Endothelial cell of umbilical vein (primary cell): ENCODE data around the gene SGK1. TPM values are rescaled to one million over a fixed set of nuclear protein-coding genes. Genes with fewer than 3 reads are reported as not detected.

Source experiments
- BruUV-seq: library from RNA; stranded (reverse); fragments of 400-500 nt; replicated peaks from 2 replicates; lab custom pipeline; 2021; lab: Mats Ljungman, UMichigan
- CTCF ChIA-PET: fragments of 300-600, 350-600 bp; sonication (Branson Sonifier 250); formaldehyde crosslinking; loops from one replicate; lab custom pipeline; 2021; ENCODE audit warnings: antibody characterized with exemption, inconsistent platforms; lab: Charles Lee
- POLR2A ChIA-PET: fragments of 300-600, 350-600 bp; sonication (Branson Sonifier 250); formaldehyde crosslinking; loops from one replicate; lab custom pipeline; 2021; ENCODE audit warnings: antibody characterized with exemption, inconsistent platforms; lab: Charles Lee
- DNase-seq: peaks from one replicate; pipeline ENCODE4 v3.0.0-alpha.2; 2011; ENCODE audit warnings: low read depth, low spot score
- FAIRE-seq: peaks from 2 replicates; lab custom pipeline; 2011; peaks lifted over from hg19 to GRCh38; lab: Jason Lieb, UNC
- H2AFZ ChIP-seq: 2 replicates; pipeline ENCODE4 v1.6.0; 2012; ENCODE audit warnings: low read depth, low read length, control low read depth, inconsistent platforms
- H3K27ac ChIP-seq: 2 replicates; pipeline ENCODE4 v1.5.1; 2011; ENCODE audit warnings: low read depth, mild to moderate bottlenecking, control low read depth, low read length, moderate library complexity; ENCODE audit not compliant: insufficient read depth
- H3K27me3 ChIP-seq, 2 experiments: 2 replicates each; pipeline versions ENCODE4 v1.6.0 to v1.6.1; 2011; ENCODE audit warnings: low read length in 2 of 2, mixed read lengths in 1 of 2; ENCODE audit not compliant: control insufficient read depth in 2 of 2, insufficient read depth in 2 of 2
- H3K36me3 ChIP-seq, 2 experiments: 2 replicates in 1 of 2; 3 replicates in 1 of 2; pipeline ENCODE4 v1.5.1; 2011; ENCODE audit warnings: low read length in 2 of 2, mild to moderate bottlenecking in 1 of 2, moderate library complexity in 1 of 2; ENCODE audit not compliant: control insufficient read depth in 2 of 2, insufficient read depth in 2 of 2; ENCODE audit errors: extremely low read depth in 1 of 2
- H3K4me1 ChIP-seq: 3 replicates; pipeline ENCODE4 v1.5.1; 2011; ENCODE audit warnings: mild to moderate bottlenecking, low read length; ENCODE audit not compliant: control insufficient read depth, insufficient read depth; ENCODE audit errors: extremely low read depth
- H3K4me2 ChIP-seq: 2 replicates; pipeline ENCODE4 v1.6.1; 2011; ENCODE audit warnings: low read length, control low read depth, mixed read lengths; ENCODE audit not compliant: insufficient read depth
- H3K4me3 ChIP-seq, 3 experiments: fragments of 200-600 bp in 1 of 3; sonication (generic), shearing (Covaris generic) in 1 of 3; replicated peaks in 1 of 3; 2 replicates each; pipeline ENCODE4 v1.5.1; 2011 to 2016; ENCODE audit warnings: control low read depth in 3 of 3, low read length in 3 of 3, mild to moderate bottlenecking in 2 of 3, inconsistent platforms in 1 of 3, low read depth in 1 of 3, moderate library complexity in 1 of 3; ENCODE audit not compliant: insufficient read depth in 1 of 3
- H3K79me2 ChIP-seq: 2 replicates; pipeline ENCODE4 v1.6.0; 2012; ENCODE audit warnings: low read length, inconsistent platforms; ENCODE audit not compliant: control insufficient read depth, insufficient read depth
- H3K9ac ChIP-seq: replicated peaks from 2 replicates; pipeline ENCODE3; 2011; ENCODE audit warnings: low read length, control low read depth; ENCODE audit not compliant: insufficient read depth; ENCODE audit errors: extremely low read depth
- H3K9me1 ChIP-seq: replicated peaks from 3 replicates; pipeline ENCODE4 v1.6.0; 2011; ENCODE audit warnings: mild to moderate bottlenecking, low read length; ENCODE audit not compliant: control insufficient read depth, insufficient read depth; ENCODE audit errors: extremely low read depth
- H3K9me3 ChIP-seq: replicated peaks from 2 replicates; pipeline ENCODE4 v1.5.1; 2012; ENCODE audit warnings: low read length, inconsistent platforms; ENCODE audit not compliant: control insufficient read depth, insufficient read depth
- H4K20me1 ChIP-seq: replicated peaks from 2 replicates; pipeline ENCODE3; 2011; ENCODE audit warnings: mild to moderate bottlenecking, low read length; ENCODE audit not compliant: control insufficient read depth, insufficient read depth; ENCODE audit errors: extremely low read depth
- CTCF ChIP-seq, 2 donors: IDR thresholded peaks; 1 replicate in 1 of 2; 2 replicates in 1 of 2; pipeline ENCODE4 v1.5.1; 2011; ENCODE audit warnings: low read length in 2 of 2, mild to moderate bottlenecking in 2 of 2, moderate library complexity in 2 of 2, control low read depth in 1 of 2, inconsistent platforms in 1 of 2, low read depth in 1 of 2; ENCODE audit not compliant: insufficient read depth in 1 of 2; ENCODE audit errors: extremely low read depth in 1 of 2
- EZH2 ChIP-seq: IDR thresholded peaks from 2 replicates; pipeline ENCODE4 v1.6.1; 2012; ENCODE audit warnings: borderline replicate concordance, low read depth, mild to moderate bottlenecking, moderate library complexity, low read length, inconsistent platforms; ENCODE audit not compliant: severe bottlenecking
- FOS ChIP-seq: IDR thresholded peaks from 2 replicates; pipeline ENCODE4 v1.6.1; 2011; ENCODE audit warnings: mild to moderate bottlenecking, low read length, moderate library complexity, borderline replicate concordance; ENCODE audit not compliant: insufficient read depth
- GATA2 ChIP-seq: IDR thresholded peaks from 2 replicates; pipeline ENCODE4 v1.7.0; 2011; ENCODE audit warnings: low read depth, mild to moderate bottlenecking, moderate library complexity, mixed read lengths, low read length; ENCODE audit not compliant: insufficient read length, insufficient read depth
- JUN ChIP-seq: IDR thresholded peaks from 2 replicates; pipeline ENCODE4 v1.6.1; 2011; ENCODE audit warnings: borderline replicate concordance, low read depth; ENCODE audit not compliant: insufficient read length, insufficient read depth
- MAX ChIP-seq: IDR thresholded peaks from 2 replicates; pipeline ENCODE4 v1.6.1; 2011; ENCODE audit not compliant: insufficient read depth, insufficient read length
- MYC ChIP-seq: IDR thresholded peaks from one replicate; pipeline ENCODE4 v1.6.1; 2011; ENCODE audit warnings: mild to moderate bottlenecking, low read depth, low read length
- POLR2A ChIP-seq: IDR thresholded peaks from 2 replicates; pipeline ENCODE4 v1.6.1; 2012; ENCODE audit warnings: low read depth, mild to moderate bottlenecking, control low read depth, low read length
- POLR2AphosphoS5 ChIP-seq: IDR thresholded peaks from 2 replicates; pipeline ENCODE4 v1.6.1; 2012; ENCODE audit warnings: low read depth, mild to moderate bottlenecking, control low read depth, low read length, moderate library complexity; ENCODE audit not compliant: insufficient read depth
- dilution Hi-C: fragments of 300-500 bp; cut with MboI; formaldehyde crosslinking; loops from one replicate; pipeline ENCODE4 v1.15.0; 2019; ENCODE audit warnings: low sequenced_read_pairs; ENCODE audit not compliant: extremely low pct_ligation_motif_present
- intact Hi-C: fragments of 100-400 bp; cut with micrococcal nuclease; formaldehyde crosslinking; loops from one replicate; pipeline ENCODE4 v1.10.0; 2022
- polyA plus RNA-seq, 4 experiments: library from polyadenylated mRNA; depleted of rRNA in 3 of 4; stranded (reverse) in 3 of 4; unstranded in 1 of 4; fragments of >200 nt; gene quantifications; 2 replicates each; pipeline versions ENCODE4 v1.2.1 to v1.2.3, GENCODE V29; 2011 to 2012; ENCODE audit warnings: missing spikeins in 1 of 4
- total RNA-seq: library from RNA; stranded (reverse); gene quantifications from 2 replicates; pipeline ENCODE4 v1.2.3, GENCODE V29; 2021

SGK1 gene
- total and polyA plus RNA-seq, 2 donors (not counting 3 experiments of a cell fraction or from before 2014, with no cell fraction given): 121 to 128 TPM

GRCh38 chr6:134207421-134207820 lies 110.5 kb downstream of the SGK1 start:
- no peak overlapping the region for H3K27ac ChIP-seq
- no peaks in the 10 kb centered on the region for H4K20me1 ChIP-seq
- H3K9me3 ChIP-seq: no peaks in the 10 kb centered on the region
- FAIRE-seq (no peak), DNase-seq (no peak)
- no peak overlapping the region for H3K4me2 ChIP-seq
- no peak overlapping the region for H3K9ac ChIP-seq
- no peaks in the 10 kb centered on the region for H3K27me3 ChIP-seq
- no peaks in the 10 kb centered on the region for H3K79me2 ChIP-seq
- BruUV-seq: no TSS peak
- CTCF ChIA-PET: interaction anchor here (1.2 kb wide), 1 partner anchor 164 kb away, joined by 3 read pairs; no protein-coding TSS in a partner anchor
- H3K4me3 ChIP-seq: no peak overlapping the region
- no peak overlapping the region for H2AFZ ChIP-seq
- intact Hi-C loops: no loop called here
- POLR2A ChIA-PET: no interaction called here
- H3K9me1 ChIP-seq: no peaks in the 10 kb centered on the region
- no peaks in the 10 kb centered on the region for H3K36me3 ChIP-seq
- no peaks in the 10 kb centered on the region for H3K4me1 ChIP-seq
- dilution Hi-C loops: no loop called here
- TF ChIP-seq GATA2 (no peak), MAX (no peak), JUN (no peak), CTCF (IDR thresholded peaks at IDR 0.05; ENCODE audit: extremely low read depth in 1 of 2, insufficient read depth in 1 of 2, low read depth in 1 of 2, low read length in 2 of 2) (no peak), MYC (no peak), EZH2 (no peak), FOS (no peak), POLR2AphosphoS5 (no peak), POLR2A (no peak)
